Smooth muscle cell (in vitro differentiated cells): ENCODE measurements around the gene NNT. TPM values are rescaled to one million over a fixed set of nuclear protein-coding genes. Genes with fewer than 3 reads are reported as not detected.

Experiments
- DNase-seq: peaks from one replicate; lab custom pipeline; 2025; ENCODE audit not compliant: unreplicated experiment; lab: John Stamatoyannopoulos, UW
- H2AFZ ChIP-seq: fragments of 200-600 bp; sonication (generic); 2 replicates; pipeline ENCODE4 v1.6.0; 2016; ENCODE audit warnings: antibody characterized with exemption, low read depth, mild to moderate bottlenecking
- H3F3A ChIP-seq: fragments of 200-600 bp; sonication (generic); 2 replicates; pipeline ENCODE4 v1.6.0; 2017; ENCODE audit warnings: antibody characterized with exemption, low read depth
- H3K27ac ChIP-seq: fragments of 200-600 bp; sonication (generic); 2 replicates; pipeline ENCODE4 v1.5.1; 2016; ENCODE audit warnings: low read depth, mild to moderate bottlenecking
- H3K27me3 ChIP-seq: fragments of 200-600 bp; sonication (generic); 2 replicates; pipeline ENCODE4 v1.6.1; 2016; ENCODE audit warnings: low read depth, mild to moderate bottlenecking
- H3K36me3 ChIP-seq: fragments of 200-600 bp; sonication (generic); 2 replicates; pipeline ENCODE4 v1.5.1; 2016; ENCODE audit warnings: low read depth
- H3K4me1 ChIP-seq: fragments of 200-600 bp; sonication (generic); 2 replicates; pipeline ENCODE4 v1.5.1; 2016; ENCODE audit warnings: low read depth
- H3K4me2 ChIP-seq: fragments of 200-600 bp; sonication (generic); 2 replicates; pipeline ENCODE4 v1.6.0; 2016; ENCODE audit warnings: mild to moderate bottlenecking
- H3K4me3 ChIP-seq: fragments of 200-600 bp; sonication (generic); 2 replicates; pipeline ENCODE4 v1.5.1; 2016; ENCODE audit warnings: mild to moderate bottlenecking
- H3K79me2 ChIP-seq: fragments of 200-600 bp; sonication (generic); 2 replicates; pipeline ENCODE4 v1.6.0; 2016; ENCODE audit warnings: low read depth, mild to moderate bottlenecking
- H3K9ac ChIP-seq: fragments of 200-600 bp; sonication (generic); 2 replicates; pipeline ENCODE4 v1.6.0; 2016; ENCODE audit warnings: low read depth
- H3K9me3 ChIP-seq: fragments of 200-600 bp; sonication (generic); replicated peaks from 2 replicates; pipeline ENCODE4 v1.5.1; 2016; ENCODE audit warnings: low read depth
- H4K20me1 ChIP-seq: fragments of 200-600 bp; sonication (generic); 2 replicates; pipeline ENCODE4 v1.6.0; 2016; ENCODE audit warnings: low read depth
- CTCF ChIP-seq: fragments of 200-600 bp; sonication (generic); IDR thresholded peaks from 2 replicates; pipeline ENCODE4 v1.5.1; 2017; ENCODE audit warnings: borderline replicate concordance, mild to moderate bottlenecking, antibody characterized with exemption; ENCODE audit not compliant: insufficient read depth, poor library complexity, severe bottlenecking
- WGBS: methylation state at CpG from one replicate; pipeline ENCODE4 v1.1.7; 2016; ENCODE audit warnings: low lambda C conversion rate; 5-methylcytosine and 5-hydroxymethylcytosine counted together
- polyA plus RNA-seq: library from polyadenylated mRNA; unstranded; fragments of >200 nt; fragmentation: Nextera tagmentation; extraction: Ambion mirVana; gene quantifications from 2 replicates; pipeline ENCODE4 v1.2.1, GENCODE V29; 2016
- total RNA-seq: library from RNA; depleted of rRNA; stranded (reverse); fragments of >200 nt; gene quantifications from 2 replicates; pipeline ENCODE4 v1.2.3, GENCODE V29; 2014

The NNT gene
- total and polyA plus RNA-seq, 2 experiments from 2014 or later = 26.8 to 49.8 TPM

DNA sequence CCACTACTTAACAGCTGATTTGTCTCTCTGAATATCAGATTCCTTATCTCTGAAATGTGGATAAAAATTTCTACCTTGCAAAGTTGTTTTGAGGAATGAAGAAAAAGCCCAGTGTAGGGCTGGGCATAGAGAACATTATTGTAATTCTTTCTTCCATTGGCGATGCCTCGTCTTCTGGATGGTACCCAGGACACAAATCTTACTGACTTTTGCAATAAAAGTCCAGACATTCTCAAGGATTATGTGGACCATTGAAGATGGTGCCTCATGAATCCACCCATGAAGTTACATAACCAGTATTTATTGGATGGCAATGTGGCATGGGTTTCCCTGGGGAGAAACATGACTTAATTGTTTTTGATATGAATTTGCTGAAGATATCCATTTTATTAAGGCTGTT, 33.1 kb downstream of the NNT start:
- no peak overlapping the region for H3K27ac ChIP-seq
- H3K27me3 ChIP-seq = no peaks in the 10 kb centered on the region
- H3K4me1 ChIP-seq = no peaks in the 10 kb centered on the region
- H3F3A ChIP-seq = no peaks in the 10 kb centered on the region
- no peak overlapping the region for H3K4me3 ChIP-seq
- no peak for TF ChIP-seq CTCF
- no peak overlapping the region for H2AFZ ChIP-seq
- no peaks in the 10 kb centered on the region for H3K36me3 ChIP-seq
- WGBS = 83% methylated on average over 2 of the region's 2 CpGs
- no peak overlapping the region for H3K9ac ChIP-seq
- peaks cover under 1% of the 10 kb centered on the region for H3K79me2 ChIP-seq
- no peak overlapping the region for H3K4me2 ChIP-seq
- peaks cover 1% of the 10 kb centered on the region for H4K20me1 ChIP-seq
- no peak for DNase-seq
- no peaks in the 10 kb centered on the region for H3K9me3 ChIP-seq

DNA sequence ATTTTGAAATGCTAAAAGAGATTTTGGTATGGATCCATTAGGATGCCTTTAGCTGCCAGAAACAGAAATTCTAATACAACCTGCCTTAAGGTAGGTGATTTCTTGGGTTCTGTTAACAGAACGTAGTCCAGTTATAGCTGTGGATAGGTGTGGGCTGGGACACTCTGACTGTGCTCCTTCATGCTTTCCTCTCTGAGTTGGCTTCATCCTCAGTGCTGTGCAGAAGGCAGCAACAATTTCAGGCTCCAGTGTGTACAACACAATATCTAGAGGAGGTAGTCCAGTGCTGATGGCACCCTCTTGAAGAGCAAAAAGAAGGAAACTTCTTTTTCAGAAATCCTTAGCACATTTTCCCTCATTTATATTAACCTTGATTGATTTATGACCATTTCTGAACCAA, 34.4 kb downstream of the NNT start:
- Histone ChIP-seq H3K9me3 (no peaks in the 10 kb centered on the region), H3K4me1 (no peaks in the 10 kb centered on the region), H3K4me2 (no peak overlapping the region), H3K79me2 (peaks cover 2% of the 10 kb centered on the region), H3K36me3 (no peaks in the 10 kb centered on the region), H2AFZ (no peak overlapping the region), H3K9ac (no peak overlapping the region), H3K27me3 (no peaks in the 10 kb centered on the region), H3F3A (no peaks in the 10 kb centered on the region), H3K27ac (no peak overlapping the region), H4K20me1 (no peaks in the 10 kb centered on the region), H3K4me3 (no peak overlapping the region)
- no peak for DNase-seq
- 100% methylated on average over 1 of the region's 1 CpG for WGBS
- no peak for TF ChIP-seq CTCF

- WGBS = 88% methylated on average over 2 of the region's 2 CpGs
- no peak overlapping the region for H3K9ac ChIP-seq
- H3K4me1 ChIP-seq = no peaks in the 10 kb centered on the region
- H3K27me3 ChIP-seq = no peaks in the 10 kb centered on the region
- no peak overlapping the region for H2AFZ ChIP-seq
- TF ChIP-seq CTCF = no peak
- H3K27ac ChIP-seq = no peak overlapping the region
- H3K9me3 ChIP-seq = no peaks in the 10 kb centered on the region
- H4K20me1 ChIP-seq = no peaks in the 10 kb centered on the region
- H3K36me3 ChIP-seq = no peaks in the 10 kb centered on the region
- H3K79me2 ChIP-seq = peaks cover 2% of the 10 kb centered on the region
- DNase-seq = no peak
- no peak overlapping the region for H3K4me3 ChIP-seq
- H3F3A ChIP-seq = no peaks in the 10 kb centered on the region
- no peak overlapping the region for H3K4me2 ChIP-seq
Observed at GRCh38 chr5:43638107-43638506, 35.1 kb downstream of the NNT start.

GRCh38 chr5:43638546-43638945, 35.6 kb downstream of the NNT start:
- no peak for TF ChIP-seq CTCF
- Histone ChIP-seq H3K4me1 (no peaks in the 10 kb centered on the region), H3K27me3 (no peaks in the 10 kb centered on the region), H3K4me3 (no peak overlapping the region), H3K9me3 (no peaks in the 10 kb centered on the region), H2AFZ (no peak overlapping the region), H3K9ac (no peak overlapping the region), H3K36me3 (no peaks in the 10 kb centered on the region), H3K27ac (no peak overlapping the region), H3F3A (no peaks in the 10 kb centered on the region), H3K4me2 (no peak overlapping the region), H3K79me2 (peaks cover 2% of the 10 kb centered on the region), H4K20me1 (no peaks in the 10 kb centered on the region)
- DNase-seq = no peak
